B cell (primary cell): Measurements from ENCODE around the gene OR52E4. TPM values are rescaled to one million over a fixed set of nuclear protein-coding genes. Genes with fewer than 3 reads are reported as not detected.

Experiments
- ATAC-seq: fragments of 200-7000 bp; cut with Tn5 transposase; one replicate; pipeline ENCODE4 v1.10.0; 2021; ENCODE audit warnings: low read depth, mild to moderate bottlenecking, moderate number of reproducible peaks, moderate library complexity
- CTCF ChIA-PET: fragments of 350-600 bp; sonication (Branson Sonifier 250); formaldehyde crosslinking; loops from one replicate; lab custom pipeline; 2021; ENCODE audit warnings: antibody characterized with exemption, inconsistent platforms; lab: Charles Lee
- POLR2A ChIA-PET: fragments of 350-600 bp; sonication (Branson Sonifier 250); formaldehyde crosslinking; loops from one replicate; lab custom pipeline; 2021; ENCODE audit warnings: antibody characterized with exemption; lab: Charles Lee
- DNase-seq: peaks from one replicate; pipeline ENCODE4 v3.0.0; 2013
- H2AFZ ChIP-seq: 2 replicates; pipeline ENCODE4 v1.6.1; 2012; ENCODE audit warnings: mild to moderate bottlenecking, low read depth, low read length; ENCODE audit not compliant: insufficient read depth, poor library complexity, severe bottlenecking
- H3K27ac ChIP-seq, 2 donors: 1 replicate in 1 of 2; 2 replicates in 1 of 2; pipeline ENCODE4 v1.5.1; 2012 to 2013; ENCODE audit warnings: low read length in 2 of 2, mild to moderate bottlenecking in 2 of 2, moderate library complexity in 1 of 2
- H3K27me3 ChIP-seq, 4 experiments: fragments of 200-600 bp in 1 of 4; sonication (generic) in 1 of 4; replicated peaks in 1 of 4; 1 replicate in 2 of 4; 2 replicates in 2 of 4; pipeline versions ENCODE4 v1.6.1 to v1.7.0; 2013 to 2016; ENCODE audit warnings: low read length in 3 of 4, mild to moderate bottlenecking in 2 of 4, mixed read lengths in 1 of 4, moderate library complexity in 1 of 4; ENCODE audit not compliant: insufficient read depth in 4 of 4, control insufficient read depth in 3 of 4; ENCODE audit errors: control extremely low read depth in 1 of 4
- H3K36me3 ChIP-seq, 2 experiments: replicated peaks in 1 of 2; 1 replicate in 1 of 2; 2 replicates in 1 of 2; pipeline versions ENCODE4 v1.6.1 to v1.7.1; 2013; ENCODE audit warnings: low read length in 1 of 2; ENCODE audit not compliant: insufficient read depth in 2 of 2, control insufficient read depth in 1 of 2; ENCODE audit errors: control extremely low read depth in 1 of 2, extremely low read depth in 1 of 2
- H3K4me1 ChIP-seq, 2 donors: fragments of 200-600 bp in 1 of 2; sonication (generic) in 1 of 2; 1 replicate in 1 of 2; 2 replicates in 1 of 2; pipeline versions ENCODE4 v1.5.1 to v1.6.1; 2013 to 2017; ENCODE audit warnings: low read length in 2 of 2; ENCODE audit not compliant: control insufficient read depth in 2 of 2, insufficient read depth in 2 of 2
- H3K4me2 ChIP-seq: replicated peaks from 2 replicates; pipeline ENCODE3; 2012; ENCODE audit warnings: mild to moderate bottlenecking, low read depth, low read length; ENCODE audit not compliant: poor library complexity, severe bottlenecking
- H3K4me3 ChIP-seq, 5 experiments: fragments of 200-600 bp in 1 of 5; sonication (generic) in 1 of 5; 1 replicate in 3 of 5; 2 replicates in 2 of 5; pipeline versions ENCODE4 v1.5.1 to v1.7.0; 2011 to 2016; ENCODE audit warnings: low read length in 4 of 5, mild to moderate bottlenecking in 4 of 5, low read depth in 2 of 5, control low read depth in 1 of 5, moderate library complexity in 1 of 5; ENCODE audit not compliant: insufficient read depth in 1 of 5; ENCODE audit errors: control extremely low read depth in 1 of 5, extremely low read depth in 1 of 5
- H3K79me2 ChIP-seq: fragments of 200-600 bp; sonication (generic); one replicate; pipeline ENCODE4 v1.6.0; 2016; ENCODE audit warnings: low read length; ENCODE audit not compliant: control insufficient read depth, insufficient read depth
- H3K9ac ChIP-seq: fragments of 200-600 bp; sonication (generic); 2 replicates; pipeline ENCODE4 v1.6.1; 2017; ENCODE audit warnings: mild to moderate bottlenecking, low read length, moderate library complexity
- H3K9me3 ChIP-seq, 3 donors: one replicate each; pipeline versions ENCODE4 v1.6.1 to v1.7.1; 2013; ENCODE audit warnings: low read length in 2 of 3; ENCODE audit not compliant: control insufficient read depth in 2 of 3, insufficient read depth in 1 of 3; ENCODE audit errors: control extremely low read depth in 1 of 3
- H4K20me1 ChIP-seq: 2 replicates; pipeline ENCODE4 v1.6.0; 2012; ENCODE audit warnings: mild to moderate bottlenecking, low read length; ENCODE audit not compliant: insufficient read depth, control insufficient read depth, poor library complexity, severe bottlenecking
- H3K27ac Mint-ChIP-seq: one replicate; pipeline ENCODE4 v1.8.0; 2021; ENCODE audit warnings: mixed read lengths
- H3K27me3 Mint-ChIP-seq: one replicate; pipeline ENCODE4 v1.8.0; 2021; ENCODE audit warnings: mixed read lengths
- H3K4me1 Mint-ChIP-seq: one replicate; pipeline ENCODE4 v1.8.0; 2021; ENCODE audit warnings: mixed read lengths
- H3K4me3 Mint-ChIP-seq: one replicate; pipeline ENCODE4 v1.8.0; 2021; ENCODE audit warnings: mixed read lengths
- H3K9me3 Mint-ChIP-seq: one replicate; pipeline ENCODE4 v1.8.0; 2022; ENCODE audit warnings: mixed read lengths; ENCODE audit not compliant: insufficient read depth
- EZH2 ChIP-seq: IDR thresholded peaks from 2 replicates; pipeline ENCODE4 v1.6.1; 2012; ENCODE audit warnings: borderline replicate concordance, low read depth, mild to moderate bottlenecking, moderate library complexity, low read length; ENCODE audit not compliant: insufficient read depth, poor library complexity, severe bottlenecking
- WGBS: methylation state at CpG from one replicate; pipeline ENCODE4 v1.1.5; 2013; ENCODE audit warnings: missing lambda C conversion rate; ENCODE audit not compliant: insufficient coverage; 5-methylcytosine and 5-hydroxymethylcytosine counted together
- intact Hi-C: fragments of 100-400 bp; cut with micrococcal nuclease; formaldehyde crosslinking; loops from one replicate; pipeline ENCODE4 v1.10.0; 2022
- polyA plus RNA-seq: library from polyadenylated mRNA; depleted of rRNA; stranded (reverse); fragments of >200 nt; gene quantifications from 2 replicates; pipeline ENCODE4 v1.2.3, GENCODE V29; 2012
- total RNA-seq, 2 donors: library from RNA; stranded (reverse); fragments of 120-200 nt in 1 of 2; gene quantifications; 1 replicate in 1 of 2; 2 replicates in 1 of 2; pipeline versions ENCODE4 v1.2.3 to v1.2.4, GENCODE V29; 2013 to 2022
- TF ChIP-seq, protein P1 (sequence below): fragments of 200-600 bp; IDR thresholded peaks from one replicate; pipeline ENCODE4 v1.8.0; 2022; ENCODE audit warnings: antibody characterized with exemption, mild to moderate bottlenecking

OR52E4 gene
- total and polyA plus RNA-seq, 2 donors (not counting 1 experiment from before 2014, with no cell fraction given), result not detected

DNA sequence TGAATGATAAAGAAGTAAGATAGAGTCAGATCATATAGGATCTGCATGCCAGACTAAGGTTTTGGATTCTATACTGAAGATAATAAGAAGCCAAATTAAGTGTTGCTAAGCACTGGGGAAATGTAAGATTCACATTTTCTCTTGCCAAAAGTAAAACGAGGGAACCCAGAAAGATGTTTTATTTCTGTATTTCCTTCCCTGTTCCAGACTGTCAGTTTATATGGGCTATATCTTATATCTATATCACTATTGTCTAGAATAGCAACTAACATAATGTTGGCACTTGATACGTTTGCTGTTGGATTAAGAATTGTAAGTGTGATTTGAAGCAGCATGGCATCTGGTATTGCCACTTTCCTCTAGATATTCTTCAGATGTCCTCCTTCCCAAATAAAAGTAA is 47.0 kb upstream of the OR52E4 start:
- H3K4me3 Mint-ChIP-seq, result no peak overlapping the region
- no peak for TF ChIP-seq EZH2
- TF ChIP-seq, protein P1, sequence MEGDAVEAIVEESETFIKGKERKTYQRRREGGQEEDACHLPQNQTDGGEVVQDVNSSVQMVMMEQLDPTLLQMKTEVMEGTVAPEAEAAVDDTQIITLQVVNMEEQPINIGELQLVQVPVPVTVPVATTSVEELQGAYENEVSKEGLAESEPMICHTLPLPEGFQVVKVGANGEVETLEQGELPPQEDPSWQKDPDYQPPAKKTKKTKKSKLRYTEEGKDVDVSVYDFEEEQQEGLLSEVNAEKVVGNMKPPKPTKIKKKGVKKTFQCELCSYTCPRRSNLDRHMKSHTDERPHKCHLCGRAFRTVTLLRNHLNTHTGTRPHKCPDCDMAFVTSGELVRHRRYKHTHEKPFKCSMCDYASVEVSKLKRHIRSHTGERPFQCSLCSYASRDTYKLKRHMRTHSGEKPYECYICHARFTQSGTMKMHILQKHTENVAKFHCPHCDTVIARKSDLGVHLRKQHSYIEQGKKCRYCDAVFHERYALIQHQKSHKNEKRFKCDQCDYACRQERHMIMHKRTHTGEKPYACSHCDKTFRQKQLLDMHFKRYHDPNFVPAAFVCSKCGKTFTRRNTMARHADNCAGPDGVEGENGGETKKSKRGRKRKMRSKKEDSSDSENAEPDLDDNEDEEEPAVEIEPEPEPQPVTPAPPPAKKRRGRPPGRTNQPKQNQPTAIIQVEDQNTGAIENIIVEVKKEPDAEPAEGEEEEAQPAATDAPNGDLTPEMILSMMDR, result no peak
- peaks cover 20% of the 10 kb centered on the region for H3K27me3 Mint-ChIP-seq
- no peak overlapping the region for H3K27ac Mint-ChIP-seq
- H3K9me3 Mint-ChIP-seq, result no peaks in the 10 kb centered on the region
- POLR2A ChIA-PET, result no interaction called here
- Histone ChIP-seq H3K27ac (no peak overlapping the region), H3K9ac (no peak overlapping the region), H3K36me3 (no peaks in the 10 kb centered on the region), H3K79me2 (no peaks in the 10 kb centered on the region), H2AFZ (no peak overlapping the region), H3K4me3 (no peak overlapping the region), H3K4me1 (no peaks in the 10 kb centered on the region), H3K27me3 (no peaks in the 10 kb centered on the region), H4K20me1 (no peaks in the 10 kb centered on the region), H3K9me3 (no peaks in the 10 kb centered on the region), H3K4me2 (no peak overlapping the region)
- CTCF ChIA-PET, result no interaction called here
- no peak for DNase-seq
- ATAC-seq, result no peak
- H3K4me1 Mint-ChIP-seq, result no peaks in the 10 kb centered on the region
- no CpG with 5 or more reads among the region's 2 CpGs for WGBS
- intact Hi-C loops, result no loop called here

DNA sequence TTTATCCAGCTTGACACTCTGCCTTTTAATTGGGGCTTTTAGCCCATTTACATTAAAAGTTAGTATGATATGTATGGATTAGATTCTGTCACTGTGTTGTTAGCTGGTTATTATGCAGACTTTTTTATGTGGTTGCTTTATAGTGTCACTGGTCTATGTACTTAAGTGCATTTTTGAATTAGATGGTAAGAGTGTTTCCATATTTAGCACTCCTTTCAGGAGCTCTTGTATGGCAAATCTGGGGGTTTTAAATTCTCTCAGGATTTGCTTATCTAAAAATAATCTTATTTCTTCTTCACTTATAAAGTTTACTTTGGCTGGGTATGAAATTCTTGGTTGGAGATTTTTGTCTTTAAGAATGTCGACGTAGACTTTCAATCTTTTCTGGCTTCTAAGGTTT is 42.7 kb upstream of the OR52E4 start:
- ATAC-seq (no peak), DNase-seq (no peak)
- intact Hi-C loops, result no loop called here
- no peak overlapping the region for H3K4me3 ChIP-seq
- Mint-ChIP-seq H3K27me3 (peaks cover 24% of the 10 kb centered on the region), H3K4me1 (no peaks in the 10 kb centered on the region), H3K4me3 (no peak overlapping the region), H3K27ac (no peak overlapping the region), H3K9me3 (no peaks in the 10 kb centered on the region)
- TF ChIP-seq, protein P1, result no peak
- TF ChIP-seq EZH2, result no peak
- H4K20me1 ChIP-seq, result no peaks in the 10 kb centered on the region
- H2AFZ ChIP-seq, result no peak overlapping the region
- no peak overlapping the region for H3K9ac ChIP-seq
- no peak overlapping the region for H3K4me2 ChIP-seq
- CTCF ChIA-PET, result no interaction called here
- H3K27ac ChIP-seq, result no peak overlapping the region
- H3K4me1 ChIP-seq, result no peaks in the 10 kb centered on the region
- no CpG with 5 or more reads among the region's 2 CpGs for WGBS
- H3K79me2 ChIP-seq, result no peaks in the 10 kb centered on the region
- H3K27me3 ChIP-seq, result no peaks in the 10 kb centered on the region
- peaks cover 0 to 3% (median 0%) of the 10 kb centered on the region in 3 donors for H3K9me3 ChIP-seq
- H3K36me3 ChIP-seq, result no peaks in the 10 kb centered on the region
- POLR2A ChIA-PET, result no interaction called here
